OCI-M2 (cell line): ENCODE measurements around the gene GABRR1.
"Not testable (repeated sequence)": the region's sequence is repeated elsewhere in the genome, so short reads cannot be mapped to it uniquely, and the experiment has no call there.

Source experiments
- DNase-seq: peaks from one replicate; lab custom pipeline; 2025; ENCODE audit not compliant: unreplicated experiment; lab: John Stamatoyannopoulos, UW

The GABRR1 gene

GRCh38 chr6:89160331-89161092, 56.6 kb downstream of the GABRR1 start:
- DNase-seq, result no peak

- DNase-seq, result no peak
These were observed 63.0 kb downstream of the GABRR1 start for GRCh38 chr6:89154131-89154530.

- DNase-seq, result no peak
These were observed 69.0 kb downstream of the GABRR1 start for GRCh38 chr6:89148016-89148750.

- no peak for DNase-seq
These were observed 70.1 kb downstream of the GABRR1 start for GRCh38 chr6:89146718-89147700.

GRCh38 chr6:89145956-89146717, 71.0 kb downstream of the GABRR1 start, which contains the start of gene PM20D2:
Gene PM20D2, plus strand, starts transcription at chr6:89146055. Its CDS starts 90 bp downstream, at chr6:89146145.
- no peak for DNase-seq

- no peak for DNase-seq
These were observed 71.8 kb downstream of the GABRR1 start for GRCh38 chr6:89145091-89145955.

GRCh38 chr6:89144354-89144906, 72.7 kb downstream of the GABRR1 start:
- DNase-seq, result no peak

- DNase-seq, result no peak
These were observed 76.6 kb downstream of the GABRR1 start for GRCh38 chr6:89140347-89141156.

GRCh38 chr6:89139509-89140346, 77.4 kb downstream of the GABRR1 start:
- no peak for DNase-seq

GRCh38 chr6:89138173-89138572, 79.0 kb downstream of the GABRR1 start:
- no peak for DNase-seq

- DNase-seq, result no peak
These were observed 82.4 kb downstream of the GABRR1 start for GRCh38 chr6:89134723-89135122.

GRCh38 chr6:89133981-89134380, 83.2 kb downstream of the GABRR1 start:
- no peak for DNase-seq

GRCh38 chr6:89132057-89132456, 85.1 kb downstream of the GABRR1 start:
- DNase-seq, result no peak

- DNase-seq, result no peak
These were observed 85.6 kb downstream of the GABRR1 start for GRCh38 chr6:89131599-89131998.

GRCh38 chr6:89128256-89128671, 88.9 kb downstream of the GABRR1 start:
- not testable (repeated sequence) for DNase-seq
